Myocyte (in vitro differentiated cells): ENCODE results near the gene CCDC154. TPM values are rescaled to one million over a fixed set of nuclear protein-coding genes. Genes with fewer than 3 reads are reported as not detected.
"Not testable (repeated sequence)": the region's sequence is repeated elsewhere in the genome, so short reads cannot be mapped to it uniquely, and the experiment has no call there.

ENCODE experiments used
- DNase-seq: peaks from one replicate; pipeline ENCODE4 v3.0.0-alpha.2; 2012; ENCODE audit warnings: low read depth
- total RNA-seq: library from RNA; depleted of rRNA; stranded (reverse); fragments of >200 nt; gene quantifications from 2 replicates; pipeline ENCODE4 v1.2.3, GENCODE V29; 2014

CCDC154 gene
- total RNA-seq, 1 donor from 2014 or later: 0.19 TPM

DNA sequence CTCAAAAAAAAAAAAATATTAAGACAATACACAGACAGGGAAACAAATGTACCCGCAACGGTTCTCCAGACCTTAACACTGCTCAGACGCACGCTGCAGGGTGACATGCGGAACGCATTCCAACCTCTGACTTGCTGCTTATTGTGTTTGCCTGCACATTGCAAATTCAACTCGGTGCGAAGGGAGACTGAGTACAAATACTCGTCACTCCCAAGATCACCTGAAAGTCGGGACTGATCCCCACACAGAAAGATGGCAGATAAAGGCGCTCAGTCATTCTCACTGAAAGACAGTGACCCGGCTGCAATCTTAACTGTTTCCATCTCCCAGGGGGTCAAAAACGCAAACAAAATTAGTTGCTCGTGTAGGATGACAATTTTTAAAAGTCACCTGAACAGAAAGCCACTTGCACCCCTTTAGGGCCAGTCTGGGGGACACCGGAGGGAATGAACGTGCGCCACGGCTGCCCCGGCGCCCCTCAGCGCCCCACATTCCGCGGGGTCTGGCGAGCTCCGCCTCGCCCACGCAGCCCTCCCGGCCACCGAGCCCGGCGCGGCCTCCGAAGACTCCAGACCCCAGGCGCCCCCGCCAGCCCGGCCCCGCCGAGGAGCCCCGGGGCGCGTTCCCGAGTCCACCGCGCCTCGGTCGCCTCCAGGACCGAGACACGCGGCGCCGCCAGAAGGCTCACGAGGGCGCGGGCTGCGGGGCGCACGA, 29.9 kb upstream of the CCDC154 start:
- no peak for DNase-seq

DNA sequence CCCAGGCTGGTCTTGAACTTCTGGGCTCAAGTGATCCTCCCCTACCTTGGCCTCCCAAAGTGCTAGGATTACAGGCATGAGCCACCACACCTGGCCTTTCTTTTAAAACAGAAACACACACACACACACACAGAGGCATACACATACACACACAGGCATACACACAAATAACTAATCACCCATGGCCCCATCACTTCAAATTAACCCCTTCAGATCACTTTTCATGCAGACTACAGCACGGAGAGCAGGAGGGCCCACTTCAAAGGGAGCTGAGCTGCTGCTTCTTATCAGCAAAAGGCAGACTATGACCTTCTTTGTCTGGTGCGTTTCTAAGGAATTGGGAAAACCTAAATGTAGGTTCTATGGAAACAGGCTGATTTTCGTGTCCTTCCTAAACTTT, 28.6 kb upstream of the CCDC154 start:
- no peak for DNase-seq

- DNase-seq: no peak
These were observed 27.3 kb upstream of the CCDC154 start for GRCh38 chr16:1471569-1472194.

DNA sequence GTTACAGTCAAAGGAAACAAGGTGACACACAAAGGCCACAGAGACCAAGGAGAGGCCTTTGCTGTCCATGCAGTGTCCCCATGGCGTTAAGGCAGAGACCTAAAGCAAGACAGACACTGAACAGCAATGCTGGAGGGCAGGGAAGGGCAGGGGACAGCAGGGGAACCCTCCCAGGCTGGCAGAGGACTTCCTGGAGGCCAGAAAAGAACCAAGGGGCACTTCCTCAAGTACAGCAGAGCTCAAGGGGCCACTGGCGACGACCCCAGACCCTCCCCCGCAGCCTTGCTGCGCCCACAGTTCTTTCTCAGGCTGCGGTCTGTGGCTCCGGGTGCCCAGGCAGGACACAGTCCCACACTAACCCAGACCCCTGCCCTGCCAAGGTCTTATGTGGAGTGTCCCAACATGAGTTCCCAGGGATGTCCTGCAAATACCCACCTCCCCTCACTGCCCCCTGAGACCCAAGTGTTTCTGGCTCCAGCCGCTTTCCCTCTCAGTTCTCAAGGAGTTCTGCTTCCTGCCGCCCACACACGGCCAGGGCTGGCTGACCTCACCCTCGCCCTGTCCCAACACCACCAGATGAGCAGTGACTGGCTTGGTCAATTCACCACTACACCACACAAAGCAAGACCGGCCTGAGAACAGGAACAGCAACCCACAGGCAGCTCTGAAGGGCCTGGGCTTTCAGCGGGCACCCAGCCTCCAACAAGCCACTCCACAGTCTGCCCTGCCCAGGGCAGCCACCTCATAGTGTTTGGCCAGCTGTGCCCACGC, 26.3 kb upstream of the CCDC154 start:
- DNase-seq: peak; percentile 31

DNA sequence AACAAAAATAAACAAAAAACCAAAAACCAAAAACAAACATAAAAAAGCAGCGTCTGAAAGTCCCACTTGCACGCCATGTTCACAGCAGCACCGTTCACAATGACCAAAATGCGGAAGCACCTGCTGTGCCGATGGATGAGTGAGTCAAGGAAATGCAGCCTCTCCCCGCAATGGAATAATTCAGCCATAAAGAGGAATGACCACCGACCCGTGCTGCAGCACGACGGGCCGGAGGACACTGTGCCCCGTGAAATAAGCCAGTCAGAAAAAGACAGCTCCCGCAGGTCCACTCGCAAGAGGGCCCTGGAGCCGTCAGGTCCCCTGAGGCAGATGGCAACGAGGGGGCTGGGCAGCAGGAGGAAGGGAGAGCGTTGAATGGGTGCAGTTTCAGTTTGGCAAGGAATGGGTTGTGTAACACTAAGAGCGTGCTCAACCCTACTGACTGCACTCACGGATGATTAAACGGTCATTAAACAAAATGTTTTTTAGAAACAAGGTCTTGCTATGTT, 25.4 kb upstream of the CCDC154 start:
- no peak for DNase-seq

DNA sequence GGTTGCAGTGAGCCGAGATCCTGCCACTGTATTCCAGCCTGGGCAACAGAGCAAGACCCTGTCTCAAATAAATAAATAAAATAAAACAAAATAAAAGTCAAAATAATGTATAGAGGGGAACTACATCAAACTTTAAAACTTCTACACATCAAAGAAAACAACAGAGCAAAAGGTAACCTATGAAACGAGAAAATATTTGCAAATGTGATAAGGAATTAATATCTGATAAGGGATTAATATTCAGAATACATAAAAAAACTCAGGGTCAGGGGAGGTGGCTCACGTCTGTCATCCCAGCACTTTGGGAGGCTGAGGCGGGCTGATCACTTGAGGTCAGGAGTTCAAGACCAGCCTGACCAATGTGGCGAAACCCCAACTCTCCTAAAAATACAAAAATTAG, 24.8 kb upstream of the CCDC154 start:
- DNase-seq: not testable (repeated sequence)

- no peak for DNase-seq
These were observed 24.1 kb upstream of the CCDC154 start for GRCh38 chr16:1468426-1468810.

- no peak for DNase-seq
These were observed 22.7 kb upstream of the CCDC154 start for GRCh38 chr16:1466968-1467521.

GRCh38 chr16:1466054-1466453, 21.7 kb upstream of the CCDC154 start:
- no peak for DNase-seq

GRCh38 chr16:1465567-1465915, 21.2 kb upstream of the CCDC154 start:
- no peak for DNase-seq

- no peak for DNase-seq
These were observed 20.7 kb upstream of the CCDC154 start for GRCh38 chr16:1464894-1465566.

- no peak for DNase-seq
These were observed 20.0 kb upstream of the CCDC154 start for GRCh38 chr16:1464196-1464893.

- no peak for DNase-seq
These were observed 16.8 kb upstream of the CCDC154 start for GRCh38 chr16:1461146-1461545.

DNA sequence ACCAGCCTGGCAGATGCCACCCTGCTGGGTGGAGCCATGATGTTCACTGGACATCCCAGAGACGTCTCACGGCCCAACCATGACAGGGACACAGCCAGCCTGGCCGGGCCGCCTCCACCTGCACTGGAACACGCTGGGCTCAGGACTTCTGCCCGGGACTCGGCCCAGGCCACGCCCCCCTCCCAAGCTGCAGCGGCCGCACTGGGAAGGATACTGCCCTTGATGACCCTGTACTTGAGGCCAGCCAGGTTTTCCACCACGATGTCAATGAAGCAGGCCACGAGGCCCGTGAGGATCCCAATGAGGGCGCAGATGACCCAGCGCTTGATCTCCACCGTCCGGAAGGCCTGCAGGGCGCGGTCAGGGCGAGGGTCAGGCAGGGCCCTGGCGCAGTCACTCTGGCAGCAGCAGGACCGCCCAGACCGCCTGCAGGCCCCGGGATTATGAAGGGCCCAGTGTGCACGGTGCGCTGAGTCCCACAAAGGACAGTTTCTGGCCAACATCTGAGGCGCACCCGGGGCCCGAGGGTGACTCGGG, 16.3 kb upstream of the CCDC154 start:
- no peak for DNase-seq

DNA sequence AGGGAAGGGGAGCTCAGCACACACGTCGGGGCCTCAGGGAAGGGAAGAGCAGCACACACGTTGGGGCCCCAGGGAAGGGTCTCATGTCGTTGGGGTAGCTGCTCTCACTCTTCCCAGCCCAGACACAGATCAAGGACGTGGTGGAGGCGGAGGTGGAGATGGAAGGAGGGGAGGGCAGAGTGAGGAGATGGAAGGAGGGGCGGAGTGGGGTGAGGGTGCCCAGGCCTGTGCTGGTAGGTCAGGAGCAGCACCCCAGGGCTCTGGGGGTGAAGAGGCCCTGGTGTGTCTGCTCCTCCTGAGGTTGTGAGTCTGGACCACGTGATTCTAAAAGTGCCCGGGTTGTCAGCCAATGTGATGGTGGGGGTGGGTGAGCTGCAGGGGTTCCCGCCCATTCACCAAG, 15.6 kb upstream of the CCDC154 start:
- DNase-seq: no peak

DNA sequence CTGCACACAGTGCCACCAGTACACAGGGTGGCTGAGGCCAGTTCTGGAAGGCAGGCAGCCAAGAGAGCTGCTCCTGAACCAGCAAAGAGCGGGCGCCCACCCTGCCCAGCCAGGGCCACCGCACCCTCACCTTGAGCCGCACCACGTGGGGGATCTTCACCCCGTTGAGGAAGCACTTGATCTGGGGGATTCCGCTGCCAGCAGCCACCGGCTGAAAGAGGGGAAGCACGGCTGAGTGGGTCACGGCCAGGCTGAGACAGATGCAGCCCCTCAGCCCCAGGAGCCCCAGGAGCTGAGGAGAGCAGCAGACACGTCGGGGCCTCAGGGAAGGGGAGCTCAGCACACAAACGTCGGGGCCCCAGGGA, 14.6 kb upstream of the CCDC154 start:
- DNase-seq: no peak

GRCh38 chr16:1458336-1458976, 14.1 kb upstream of the CCDC154 start:
- DNase-seq: peak; percentile 45

- no peak for DNase-seq
These were observed 13.3 kb upstream of the CCDC154 start for GRCh38 chr16:1457489-1458245.

- DNase-seq: no peak
These were observed 12.6 kb upstream of the CCDC154 start for GRCh38 chr16:1456951-1457350.
